ENCODE results near the gene P2RX2. TPM values are rescaled to one million over a fixed set of nuclear protein-coding genes. Genes with fewer than 3 reads are reported as not detected.

P2RX2 gene
- total RNA-seq, 4 donors from 2014 or later, result 0.74 to 2.8 TPM; not detected in 2

GRCh38 chr12:132638541-132639408, 20.2 kb downstream of the P2RX2 start:
- no peak for TF ChIP-seq CTCF (IDR thresholded peaks at IDR 0.05)
- DNase-seq (ENCODE audit: low spot score) (no peak), ATAC-seq (ENCODE audit: low FRiP score) (peak; percentile 59)

- no peak for TF ChIP-seq CTCF (IDR thresholded peaks at IDR 0.05)
- DNase-seq (ENCODE audit: low spot score), result no peak
- no peak for ATAC-seq (ENCODE audit: low FRiP score)
These were observed 21.5 kb downstream of the P2RX2 start for GRCh38 chr12:132639956-132640520.

- ATAC-seq (ENCODE audit: low FRiP score), result no peak
- no peak for TF ChIP-seq CTCF (IDR thresholded peaks at IDR 0.05)
- no peak for DNase-seq (ENCODE audit: low spot score)
These were observed 22.4 kb downstream of the P2RX2 start for GRCh38 chr12:132640936-132641335.

- no peak for ATAC-seq (ENCODE audit: low FRiP score)
- TF ChIP-seq CTCF (IDR thresholded peaks at IDR 0.05), result no peak
- DNase-seq (ENCODE audit: low spot score), result no peak
These were observed 23.5 kb downstream of the P2RX2 start for GRCh38 chr12:132641811-132642650.

- ATAC-seq (ENCODE audit: low FRiP score) (no peak), DNase-seq (ENCODE audit: low spot score) (no peak)
These were observed 24.6 kb downstream of the P2RX2 start for GRCh38 chr12:132642846-132643835.

More at GRCh38 chr12:132642846-132643835, 24.6 kb downstream of the P2RX2 start:
- TF ChIP-seq CTCF (IDR thresholded peaks at IDR 0.05), result no peak

Data from omental fat pad (tissue), 4 donors.